Measurements from ENCODE around the gene GOLGA5.

GOLGA5 gene

DNA sequence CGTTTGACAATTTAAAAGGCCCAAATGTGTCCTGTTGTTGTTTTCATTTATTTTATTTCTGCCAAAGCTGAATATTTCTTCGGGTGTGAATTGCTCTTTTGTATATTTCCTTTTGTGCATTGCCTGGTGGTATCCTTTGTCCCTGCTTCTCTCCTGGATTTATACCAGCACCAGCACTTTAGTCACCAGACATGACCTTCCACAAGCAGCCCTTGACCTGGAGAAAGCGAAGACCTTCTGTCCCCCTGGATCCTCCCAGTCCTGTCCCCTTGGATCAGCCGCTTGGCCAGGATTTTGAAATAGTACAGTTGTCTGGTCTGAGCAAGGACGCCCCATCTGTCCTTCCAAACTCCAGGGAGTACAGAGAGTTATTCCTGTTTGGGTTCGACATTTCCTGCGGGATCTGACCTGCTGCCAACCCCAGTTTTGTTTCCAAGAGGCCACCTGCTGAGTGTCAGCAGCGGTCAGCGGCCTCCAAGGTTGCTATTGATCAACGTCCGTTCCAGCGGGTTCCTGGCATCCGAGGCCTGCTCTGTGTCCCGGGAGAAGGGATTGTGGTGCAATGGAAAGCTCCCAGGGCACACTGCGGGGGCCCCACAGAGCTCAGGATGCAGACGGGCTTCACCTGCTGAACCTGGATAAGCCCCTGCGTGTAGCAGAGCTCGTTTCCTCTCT, 83.8 kb downstream of the GOLGA5 start:
- DNase-seq (ENCODE audit: low read depth, low spot score): no peak

DNA sequence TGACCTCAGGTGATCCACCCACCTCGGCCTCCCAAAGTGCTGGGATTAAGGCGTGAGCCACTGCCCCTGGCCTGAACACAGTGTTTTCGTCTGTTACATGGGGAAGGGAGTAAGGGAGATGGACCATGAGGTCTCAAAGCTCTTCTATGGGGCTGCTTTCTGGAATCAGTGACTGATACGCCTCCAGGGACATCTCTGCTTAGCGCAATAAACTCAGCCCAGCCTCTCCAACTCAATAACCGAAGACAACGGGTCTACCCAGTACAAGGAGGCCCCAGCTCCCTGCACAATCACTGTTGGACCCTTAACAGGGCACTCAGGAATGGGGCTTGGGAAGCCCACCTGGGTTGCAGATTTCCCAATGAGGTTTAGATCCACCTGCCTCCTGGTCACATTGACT, 86.2 kb downstream of the GOLGA5 start:
- no peak for DNase-seq (ENCODE audit: low read depth, low spot score)

GRCh38 chr14:92880851-92881250, 86.7 kb downstream of the GOLGA5 start:
- DNase-seq (ENCODE audit: low read depth, low spot score): no peak

- DNase-seq (ENCODE audit: low read depth, low spot score): no peak
Measured at GRCh38 chr14:92883066-92883465, 89.0 kb downstream of the GOLGA5 start.

DNA sequence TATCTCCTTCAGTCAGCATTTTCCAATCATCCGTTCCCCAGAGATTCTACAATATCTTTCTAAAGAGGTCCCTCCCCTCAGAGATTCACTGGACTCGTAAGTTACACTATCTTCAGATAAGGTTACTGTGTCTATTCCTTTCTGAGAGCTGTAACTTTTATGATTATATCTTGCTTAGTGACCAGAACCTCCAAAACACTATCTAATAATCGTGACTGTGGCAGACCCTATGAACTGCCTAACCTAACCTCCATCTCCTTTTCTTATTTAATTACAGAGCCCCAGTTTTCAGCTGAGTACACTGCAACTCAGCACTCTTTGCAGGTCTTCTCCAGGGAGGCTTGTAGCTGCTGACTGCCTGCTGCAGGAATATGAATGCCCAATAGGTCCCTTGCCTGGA, 90.3 kb downstream of the GOLGA5 start:
- no peak for DNase-seq (ENCODE audit: low read depth, low spot score)

GRCh38 chr14:92885279-92886061, 91.4 kb downstream of the GOLGA5 start:
- DNase-seq (ENCODE audit: low read depth, low spot score): no peak

DNA sequence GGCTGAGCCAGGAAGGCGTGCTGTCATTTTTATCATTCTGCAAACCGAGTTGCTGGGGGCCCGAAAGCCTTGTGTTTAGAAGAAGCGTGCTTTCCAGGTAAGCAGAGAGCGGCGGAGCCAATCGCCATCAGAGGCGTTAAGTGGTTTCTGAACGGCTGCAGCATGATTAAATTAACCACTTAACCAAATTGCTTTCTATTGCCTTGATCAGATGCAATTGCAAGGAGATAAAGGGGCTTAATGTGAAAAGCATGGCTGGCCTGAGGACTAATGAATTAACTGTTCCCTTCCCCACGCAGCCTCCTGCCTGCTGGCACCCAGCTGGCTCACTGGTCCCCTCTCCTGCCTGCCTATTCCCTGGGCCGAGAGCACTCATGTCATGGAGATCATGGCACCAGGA, 92.2 kb downstream of the GOLGA5 start:
- no peak for DNase-seq (ENCODE audit: low read depth, low spot score)

DNA sequence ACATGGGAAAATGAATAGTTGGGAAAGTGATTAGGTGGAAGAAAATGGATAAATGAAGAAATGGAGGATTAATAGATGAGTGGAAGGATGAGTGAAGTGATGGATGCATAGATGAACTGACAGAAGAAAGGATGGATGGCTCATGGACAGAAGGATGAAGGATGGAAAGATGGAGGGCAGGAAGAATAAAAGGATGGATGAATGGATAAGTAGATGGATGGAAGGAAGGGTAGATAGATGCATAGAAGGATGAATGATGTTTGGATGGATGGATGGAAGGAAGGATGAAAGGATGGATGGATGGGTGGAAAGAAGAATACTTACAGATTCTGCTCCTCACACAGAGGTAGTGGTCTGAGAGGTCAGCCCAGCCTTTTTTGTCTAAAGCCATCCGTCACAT, 93.1 kb downstream of the GOLGA5 start:
- DNase-seq (ENCODE audit: low read depth, low spot score): no peak

GRCh38 chr14:92888896-92889295, 94.8 kb downstream of the GOLGA5 start:
- no peak for DNase-seq (ENCODE audit: low read depth, low spot score)

All from brain pericyte (primary cell).